IPS-18c (cell line): ENCODE data around the gene FAM13C.

Experiments used
- H3K4me3 ChIP-seq: 2 replicates; pipeline ENCODE4 v1.7.0; 2013; ENCODE audit warnings: low read depth, mild to moderate bottlenecking, low read length, moderate library complexity; ENCODE audit not compliant: insufficient read depth
- H3K9me3 ChIP-seq: one replicate; pipeline ENCODE4 v1.6.1; 2013; ENCODE audit warnings: mild to moderate bottlenecking, low read length, moderate library complexity; ENCODE audit not compliant: control insufficient read depth, insufficient read depth

Gene FAM13C

DNA sequence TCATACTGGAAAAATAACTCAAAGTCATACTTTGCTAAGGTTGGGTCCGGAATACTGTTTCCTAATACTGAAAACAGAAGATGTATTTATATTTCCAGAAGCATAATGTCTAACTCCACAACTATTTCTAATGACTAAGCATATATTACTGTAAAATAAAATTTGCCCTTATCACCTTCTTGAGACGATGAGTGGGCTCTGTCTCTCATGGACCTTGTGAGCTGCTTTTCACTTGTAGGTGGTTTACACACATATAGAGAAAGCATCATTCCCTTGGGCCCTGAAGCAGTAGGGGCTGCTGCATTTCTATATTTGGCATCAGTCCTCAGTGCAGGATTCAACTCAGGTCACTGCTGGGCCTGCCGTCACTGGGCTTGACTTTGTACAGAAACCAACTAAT is 10.7 kb upstream of the FAM13C start:
- no peak overlapping the region for H3K4me3 ChIP-seq
- peaks cover 3% of the 10 kb centered on the region for H3K9me3 ChIP-seq

DNA sequence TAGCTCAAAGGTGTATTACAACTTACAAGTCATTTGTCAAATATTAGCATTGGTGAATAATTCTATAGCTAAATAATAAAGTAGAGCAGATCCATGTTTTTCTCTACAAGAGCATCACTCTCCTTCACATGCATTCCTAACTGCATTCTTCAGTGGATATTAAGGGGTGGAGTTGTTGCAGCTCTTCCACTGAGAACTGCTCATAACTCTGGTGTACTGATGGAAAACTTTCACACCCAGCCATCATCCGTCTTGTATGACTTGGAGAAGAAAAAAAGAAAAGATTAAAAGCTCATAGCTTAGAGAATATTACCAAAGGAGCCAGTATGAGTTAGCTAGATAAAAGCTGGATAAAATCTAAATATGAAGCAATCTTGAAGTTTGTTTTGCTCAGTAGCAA is 10.2 kb upstream of the FAM13C start:
- H3K9me3 ChIP-seq = peaks cover 3% of the 10 kb centered on the region
- no peak overlapping the region for H3K4me3 ChIP-seq

DNA sequence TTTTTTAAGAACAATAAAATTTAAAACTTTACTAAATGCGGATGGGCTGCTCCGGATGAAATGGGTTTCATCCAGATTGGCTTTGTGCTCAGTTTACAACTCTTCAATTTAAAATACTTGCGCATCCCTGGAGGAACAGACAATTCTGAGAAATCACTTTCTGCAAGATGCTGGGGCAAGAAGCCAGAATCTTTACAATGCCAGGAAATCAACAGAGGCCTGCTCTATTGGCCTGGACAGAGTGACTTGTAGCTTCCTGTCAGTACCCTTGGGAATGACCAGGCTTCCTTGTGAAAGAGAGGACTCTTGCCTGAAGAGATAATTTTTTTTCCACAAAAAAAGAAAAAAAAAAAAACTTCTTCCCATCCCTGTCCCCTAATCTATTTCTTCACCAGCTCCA is 3.9 kb upstream of the FAM13C start:
- Histone ChIP-seq H3K9me3 (peaks cover 3% of the 10 kb centered on the region), H3K4me3 (no peak overlapping the region)

DNA sequence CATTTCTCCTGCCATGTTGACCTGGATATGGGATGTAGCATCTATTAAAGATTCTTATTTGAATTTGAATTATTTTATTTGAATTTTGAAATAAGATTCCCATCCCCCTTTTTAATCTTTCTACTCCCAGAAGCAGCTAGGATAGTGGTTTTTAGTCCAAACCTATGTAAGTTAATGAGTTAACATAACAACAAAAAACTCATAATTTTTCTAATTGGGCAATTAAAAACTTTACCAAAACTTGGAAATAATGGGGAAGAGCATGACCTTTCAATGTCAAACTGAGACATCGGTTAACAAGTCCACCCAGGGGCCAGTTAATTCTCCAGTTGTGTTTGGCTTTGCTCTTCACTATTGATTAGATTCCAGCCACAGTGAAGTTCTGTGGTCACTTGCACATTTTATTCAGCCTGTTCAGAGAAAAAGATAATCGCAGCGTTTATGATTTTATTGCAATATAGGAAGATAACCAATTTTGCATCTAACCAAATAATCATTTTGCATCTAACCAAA is 1.2 kb upstream of the FAM13C start:
- H3K9me3 ChIP-seq = no peaks in the 10 kb centered on the region
- no peak overlapping the region for H3K4me3 ChIP-seq

DNA sequence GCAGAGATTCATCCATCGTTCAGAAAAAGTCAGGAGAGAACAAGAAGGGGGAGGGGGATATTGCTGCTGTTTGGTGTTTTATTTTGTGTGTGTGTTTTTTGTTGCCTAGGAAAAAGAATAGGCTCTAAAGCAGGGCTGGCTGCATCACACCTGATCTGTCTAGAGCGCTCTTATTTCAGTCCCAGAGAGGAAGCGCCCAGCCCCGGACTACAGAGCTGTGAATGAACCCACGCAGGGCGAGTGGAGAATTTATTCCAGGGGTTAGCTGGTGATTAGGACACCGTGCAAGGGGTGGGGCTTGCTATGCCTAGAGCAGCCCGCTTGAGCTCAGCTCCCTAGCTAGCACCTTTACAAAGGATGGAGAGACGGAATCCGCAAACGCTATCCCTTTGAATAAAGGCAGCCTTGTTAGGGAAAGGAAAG is 621 bp upstream of the FAM13C start:
- peak overlapping the region; percentile 59 for H3K4me3 ChIP-seq
- no peaks in the 10 kb centered on the region for H3K9me3 ChIP-seq

DNA sequence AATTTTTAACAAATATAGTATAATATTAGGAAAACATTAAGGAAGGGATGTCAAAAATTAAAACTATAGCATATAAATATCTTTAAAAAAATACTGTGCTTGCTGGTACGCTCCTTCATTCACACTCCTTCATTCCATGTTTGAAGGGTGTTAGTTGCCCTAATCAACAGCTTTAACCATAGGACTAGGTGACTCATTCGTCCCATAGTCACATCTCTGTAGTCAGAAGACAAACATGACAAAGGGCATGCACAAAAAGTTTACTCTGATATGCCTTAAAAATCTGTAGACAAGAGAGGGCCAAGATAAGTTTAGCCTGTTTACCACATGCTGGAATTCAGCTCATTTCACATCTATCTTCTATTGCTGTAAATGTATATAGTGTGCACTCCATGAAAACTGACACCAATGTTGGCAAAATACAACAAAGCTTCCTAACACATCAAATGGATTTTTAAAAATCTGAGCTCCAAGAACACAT is 646 bp downstream of the FAM13C start:
- H3K4me3 ChIP-seq = peak overlapping the region; percentile 59; the same call in 1 of the 2 replicates

DNA sequence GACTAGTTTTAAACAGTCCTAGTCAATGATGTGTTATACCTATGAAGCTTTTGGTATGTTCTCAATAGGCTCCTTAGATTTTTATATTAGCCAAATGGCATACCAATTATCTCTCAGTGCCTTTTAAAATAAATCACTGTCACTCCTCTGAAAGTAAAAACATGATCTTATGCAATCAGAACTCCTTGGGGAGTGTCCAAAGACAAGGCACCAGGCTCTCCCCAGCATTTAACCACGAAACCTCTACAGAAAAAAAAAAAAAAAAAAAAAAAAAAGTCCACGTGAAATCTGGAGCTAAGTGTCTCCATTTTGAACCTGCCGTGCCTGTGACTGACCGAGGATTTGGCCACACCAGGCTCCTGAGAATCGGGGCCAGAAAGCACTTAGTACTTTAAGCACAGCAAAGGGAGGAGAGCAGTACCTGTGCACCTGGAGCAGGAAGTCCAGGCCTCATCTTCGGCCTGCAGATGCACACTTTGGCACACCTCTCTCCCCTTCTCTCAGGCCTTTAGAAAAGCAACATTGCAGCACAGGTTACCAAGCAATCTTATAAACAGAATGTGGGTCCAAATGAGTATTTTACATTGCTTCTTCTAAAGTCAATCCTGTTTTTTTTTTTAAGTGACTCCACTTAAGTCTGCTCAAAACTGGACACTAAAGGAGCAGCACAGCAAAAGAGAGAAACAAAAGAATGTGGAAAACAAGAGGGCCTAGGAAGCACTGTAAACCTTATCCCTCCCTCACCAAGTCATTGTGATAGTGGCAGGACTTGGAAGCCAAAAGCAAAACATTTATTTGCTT is 1.5 kb downstream of the FAM13C start:
- no peaks in the 10 kb centered on the region for H3K9me3 ChIP-seq
- H3K4me3 ChIP-seq = no peak overlapping the region

More for the DNA sequence above, 646 bp downstream of the FAM13C start:
- no peaks in the 10 kb centered on the region for H3K9me3 ChIP-seq

DNA sequence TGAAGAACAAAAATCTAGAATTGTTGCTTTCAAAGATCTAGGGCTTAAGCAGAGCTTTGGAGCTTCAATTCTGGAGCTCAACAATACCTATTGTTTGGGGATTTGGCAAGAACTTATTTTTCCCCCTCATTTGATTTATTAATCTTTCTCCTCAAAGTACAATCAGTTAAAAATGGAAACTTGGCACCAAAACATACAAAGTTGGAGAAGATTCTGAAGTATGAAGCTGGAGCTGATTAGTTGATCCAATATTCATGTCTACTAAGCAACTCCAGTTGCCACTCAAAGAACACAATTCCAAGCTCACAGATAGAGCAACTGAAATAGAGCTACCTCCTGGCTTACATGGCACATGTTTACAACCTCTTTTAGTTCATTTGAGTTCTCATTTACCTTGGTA is 3.8 kb downstream of the FAM13C start:
- Histone ChIP-seq H3K4me3 (no peak overlapping the region), H3K9me3 (no peaks in the 10 kb centered on the region)

DNA sequence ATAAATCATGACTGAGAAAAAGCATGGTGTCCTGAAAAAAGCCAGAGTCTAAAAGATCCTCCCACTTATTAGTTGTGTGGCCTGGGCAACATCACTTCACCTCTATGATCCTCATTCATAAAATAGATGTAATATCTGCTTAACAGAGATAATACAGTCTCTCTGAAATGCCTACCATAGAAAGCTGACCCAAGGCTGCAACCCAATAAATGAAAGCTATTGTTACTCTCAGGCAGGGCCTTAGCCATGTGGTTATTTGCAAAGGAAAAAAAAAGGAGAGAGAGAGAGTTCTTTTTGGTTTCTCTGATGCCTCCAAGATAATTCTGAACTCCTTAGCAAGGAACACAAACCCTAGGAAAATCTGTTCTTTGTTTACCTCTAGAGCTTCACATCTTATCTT is 7.9 kb downstream of the FAM13C start:
- H3K9me3 ChIP-seq = no peaks in the 10 kb centered on the region

DNA sequence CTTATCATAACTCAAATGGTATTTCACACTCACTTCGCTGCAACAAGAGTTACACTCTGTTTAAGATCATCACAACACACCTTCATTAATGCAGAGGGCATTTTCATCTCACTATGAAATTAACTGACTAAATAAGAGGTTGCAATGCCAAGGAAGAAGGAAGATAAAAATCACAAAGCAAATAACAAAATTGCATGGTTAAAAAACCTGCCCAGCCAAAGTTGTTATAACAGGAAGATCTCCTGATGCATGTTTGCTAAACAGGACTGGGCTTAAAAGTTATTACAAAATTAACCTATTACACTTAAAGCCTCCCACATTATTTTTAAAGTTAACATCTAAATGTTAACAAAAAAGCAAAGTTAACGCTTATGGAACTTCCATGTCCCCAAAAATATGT is 11.8 kb downstream of the FAM13C start:
- Histone ChIP-seq H3K4me3 (no peak overlapping the region), H3K9me3 (no peaks in the 10 kb centered on the region)

More for the DNA sequence above, 7.9 kb downstream of the FAM13C start:
- H3K4me3 ChIP-seq = no peak overlapping the region

DNA sequence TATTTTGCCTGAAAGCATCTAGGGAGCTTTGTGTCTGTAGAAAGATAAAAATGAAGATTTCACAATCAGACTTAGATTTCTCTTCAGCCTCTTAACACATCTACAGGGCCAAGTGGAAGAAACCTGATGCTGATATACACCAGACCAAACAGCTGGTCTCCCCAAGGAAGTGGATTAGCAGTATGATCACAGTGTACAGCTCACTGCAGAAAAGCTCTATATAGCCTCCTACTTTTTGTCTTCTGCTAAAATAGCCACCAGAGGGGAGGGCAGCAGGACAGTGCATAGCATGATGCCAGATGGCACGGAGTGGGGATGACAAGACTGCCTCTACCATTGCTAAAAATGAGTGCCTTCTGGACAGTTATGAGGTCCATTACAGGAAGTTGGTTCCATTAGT is 16.0 kb downstream of the FAM13C start:
- Histone ChIP-seq H3K9me3 (no peaks in the 10 kb centered on the region), H3K4me3 (no peak overlapping the region)

DNA sequence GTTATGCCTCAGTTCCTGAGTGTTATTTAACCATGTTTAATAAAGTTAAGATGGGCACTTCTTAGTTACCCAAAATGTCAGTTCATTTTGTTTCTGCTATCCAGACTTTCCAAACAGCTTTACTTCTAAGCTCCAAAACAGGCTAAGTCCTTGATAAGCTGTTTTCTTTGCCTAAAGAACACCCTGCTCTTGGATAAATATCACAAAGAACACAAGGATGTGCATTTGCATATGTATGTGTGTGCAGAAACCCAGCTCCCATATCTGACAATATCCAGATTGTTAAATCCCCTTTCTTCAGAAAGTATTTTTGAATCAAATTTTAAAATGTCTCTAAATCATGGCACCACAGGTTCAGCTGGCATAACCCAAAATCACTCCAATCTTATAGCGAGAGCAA is 19.6 kb downstream of the FAM13C start:
- H3K9me3 ChIP-seq = peaks cover 5% of the 10 kb centered on the region
- no peak overlapping the region for H3K4me3 ChIP-seq

DNA sequence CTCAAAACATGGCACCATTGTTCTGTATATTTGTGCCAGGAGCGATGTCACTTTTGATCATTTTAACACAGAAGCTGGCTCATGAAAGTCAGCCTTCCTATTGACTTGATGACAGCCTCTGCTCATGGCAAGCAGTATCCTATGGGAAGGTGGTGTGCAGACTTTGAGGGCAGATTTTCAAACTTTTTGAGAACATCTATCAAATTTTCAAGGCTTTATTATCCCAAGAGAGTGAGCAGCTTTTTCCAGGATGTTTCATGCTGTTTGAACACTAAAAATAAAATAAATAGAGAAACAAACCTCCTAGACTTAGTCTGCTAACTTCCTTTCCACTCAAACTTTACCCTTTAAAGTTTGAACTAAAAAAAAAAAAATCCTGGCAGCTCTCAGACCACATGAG is 20.3 kb downstream of the FAM13C start:
- Histone ChIP-seq H3K4me3 (no peak overlapping the region), H3K9me3 (peaks cover 5% of the 10 kb centered on the region)

DNA sequence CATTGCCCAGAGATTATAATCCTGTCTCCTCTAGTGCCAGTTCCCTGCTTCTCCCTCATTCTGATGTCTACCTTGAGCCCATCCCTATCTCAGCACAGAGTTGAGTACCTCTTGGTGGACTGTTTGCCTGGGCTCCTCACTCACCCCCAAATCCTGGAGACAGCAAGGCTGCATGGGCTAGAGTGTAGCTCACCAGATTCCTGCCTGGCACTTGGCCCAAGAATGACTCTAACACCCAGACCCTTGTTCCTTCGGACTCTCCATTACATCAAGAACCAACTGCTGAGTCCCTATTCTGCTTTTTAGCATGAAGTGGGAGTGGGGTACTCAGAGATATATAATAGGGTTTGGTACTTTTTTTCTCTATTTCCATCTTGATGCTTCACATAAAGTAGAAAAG is 22.1 kb downstream of the FAM13C start:
- H3K4me3 ChIP-seq = no peak overlapping the region
- peaks cover 5% of the 10 kb centered on the region for H3K9me3 ChIP-seq

DNA sequence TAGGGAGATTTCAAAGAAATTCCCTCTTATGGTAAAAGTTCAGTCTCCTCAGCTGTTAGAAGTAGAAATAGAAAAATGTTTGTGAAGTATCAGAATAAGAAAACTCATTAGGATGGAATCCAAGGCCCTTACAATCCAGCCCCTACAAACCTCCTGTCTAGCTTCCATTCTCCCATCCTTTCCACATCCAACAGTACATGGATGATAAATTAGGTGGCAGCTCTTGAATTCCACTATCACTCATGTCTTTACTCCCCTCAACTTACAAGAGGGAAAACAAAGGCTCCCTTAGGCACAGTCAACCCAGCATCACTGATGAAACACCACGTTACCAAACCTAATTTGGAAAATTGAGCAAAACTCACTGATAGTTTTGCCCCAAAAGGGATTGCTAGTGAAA is 23.0 kb downstream of the FAM13C start:
- peaks cover 5% of the 10 kb centered on the region for H3K9me3 ChIP-seq
- H3K4me3 ChIP-seq = no peak overlapping the region

DNA sequence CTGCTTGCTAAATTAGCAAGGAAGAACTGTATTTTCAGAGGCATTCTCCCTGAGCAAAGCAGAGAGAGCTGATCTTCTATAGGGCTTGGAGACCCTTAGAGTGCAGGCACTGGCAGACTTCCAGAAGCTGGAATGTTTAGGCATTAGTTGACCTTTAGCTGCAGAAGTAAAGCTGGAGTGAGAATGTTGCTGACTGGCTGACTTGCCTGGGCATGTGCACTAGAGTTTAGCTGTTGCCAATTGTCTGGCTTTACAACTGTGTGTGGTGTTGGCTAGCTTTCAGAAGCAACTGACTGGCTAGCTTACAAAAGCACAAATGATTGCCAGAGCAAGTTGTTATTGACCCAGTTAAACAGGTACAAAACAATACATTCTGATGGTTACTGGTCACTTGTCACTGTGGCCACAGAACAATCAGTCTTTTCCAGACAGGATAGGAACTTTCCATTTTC is 25.1 kb downstream of the FAM13C start:
- H3K4me3 ChIP-seq = no peak overlapping the region
- H3K9me3 ChIP-seq = peaks cover 5% of the 10 kb centered on the region

DNA sequence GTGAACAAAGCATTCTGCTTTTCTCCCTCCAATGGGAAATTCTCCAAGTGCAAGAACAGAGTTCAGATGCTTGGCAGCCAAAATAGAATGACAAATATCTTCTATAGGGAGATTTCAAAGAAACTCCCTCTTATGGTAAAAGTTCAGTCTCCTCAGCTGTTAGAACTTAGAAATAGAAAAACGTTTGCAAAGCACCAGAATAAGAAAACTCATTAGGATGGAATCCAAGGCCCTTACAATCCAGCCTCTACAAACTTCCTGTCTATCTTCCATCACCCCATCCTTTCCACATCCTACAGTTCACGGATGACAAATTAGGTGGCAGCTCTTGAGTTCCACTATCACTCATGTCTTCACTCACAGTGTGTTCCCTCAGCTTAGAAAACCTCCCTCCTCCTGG is 25.7 kb downstream of the FAM13C start:
- H3K4me3 ChIP-seq = no peak overlapping the region

DNA sequence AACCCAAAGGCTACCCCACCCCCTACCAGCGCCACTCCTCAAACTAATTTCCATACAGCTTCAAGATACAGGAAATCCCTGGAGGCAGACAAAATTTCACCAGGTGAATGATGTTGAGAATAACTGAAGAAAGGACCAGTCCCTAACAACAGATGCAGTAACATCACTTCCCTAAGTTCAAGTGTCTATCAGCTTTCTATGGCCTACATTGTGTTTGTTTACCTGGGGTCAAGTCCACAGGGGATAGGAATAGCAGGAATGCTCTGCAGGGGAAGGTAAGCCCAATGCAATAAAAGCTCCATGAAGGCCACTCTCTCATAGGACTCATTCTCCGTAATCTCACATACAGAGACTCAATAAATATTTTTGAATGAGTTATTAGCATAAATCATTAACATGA is 26.9 kb downstream of the FAM13C start:
- no peak overlapping the region for H3K4me3 ChIP-seq
- H3K9me3 ChIP-seq = peaks cover 5% of the 10 kb centered on the region

More for the DNA sequence above, 25.7 kb downstream of the FAM13C start:
- peaks cover 5% of the 10 kb centered on the region for H3K9me3 ChIP-seq
